DOHH2 (cell line): ENCODE measurements around the gene KBTBD2.

ENCODE experiments used
- H3F3A ChIP-seq: fragments of 200-600 bp; sonication (generic), shearing (Covaris generic); 2 replicates; pipeline ENCODE4 v1.6.0; 2016; ENCODE audit warnings: antibody characterized with exemption, mild to moderate bottlenecking; ENCODE audit not compliant: control insufficient read depth, insufficient read depth
- H3K27ac ChIP-seq: fragments of 200-600 bp; sonication (generic); 2 replicates; pipeline ENCODE4 v1.5.1; 2014; ENCODE audit warnings: low read depth, mild to moderate bottlenecking, low read length, moderate library complexity
- H3K27me3 ChIP-seq: fragments of 200-600 bp; sonication (generic); 2 replicates; pipeline ENCODE4 v1.6.1; 2014; ENCODE audit warnings: mild to moderate bottlenecking, low read length, mixed read lengths; ENCODE audit not compliant: control insufficient read depth
- H3K36me3 ChIP-seq: fragments of 200-600 bp; sonication (generic); 2 replicates; pipeline ENCODE4 v1.6.1; 2014; ENCODE audit warnings: mild to moderate bottlenecking, low read length, moderate library complexity, mixed read lengths; ENCODE audit not compliant: control insufficient read depth
- H3K4me1 ChIP-seq: fragments of 200-600 bp; sonication (generic); 2 replicates; pipeline ENCODE4 v1.6.1; 2014; ENCODE audit warnings: mild to moderate bottlenecking, low read length, mixed read lengths; ENCODE audit not compliant: control insufficient read depth
- H3K4me2 ChIP-seq: fragments of 200-600 bp; sonication (generic); 2 replicates; pipeline ENCODE4 v1.6.0; 2014; ENCODE audit warnings: mild to moderate bottlenecking, low read length, moderate library complexity
- H3K4me3 ChIP-seq: fragments of 200-600 bp; sonication (generic); 2 replicates; pipeline ENCODE4 v1.5.1; 2014; ENCODE audit warnings: mild to moderate bottlenecking, low read length, mixed read lengths
- H3K79me2 ChIP-seq: fragments of 200-600 bp; sonication (generic); 2 replicates; pipeline ENCODE4 v1.6.1; 2014; ENCODE audit warnings: mild to moderate bottlenecking, low read length, mixed read lengths; ENCODE audit not compliant: control insufficient read depth
- H3K9me2 ChIP-seq: fragments of 200-600 bp; sonication (generic); replicated peaks from 2 replicates; pipeline ENCODE4 v1.6.1; 2014; ENCODE audit warnings: mild to moderate bottlenecking, low read length, mixed read lengths; ENCODE audit not compliant: control insufficient read depth
- H3K9me3 ChIP-seq: fragments of 200-600 bp; sonication (generic); 2 replicates; pipeline ENCODE4 v1.6.1; 2014; ENCODE audit warnings: antibody characterized with exemption, low read length, mixed read lengths; ENCODE audit not compliant: control insufficient read depth, insufficient read depth
- H4K20me1 ChIP-seq: fragments of 200-600 bp; sonication (generic); 2 replicates; pipeline ENCODE4 v1.6.0; 2014; ENCODE audit warnings: low read depth, mild to moderate bottlenecking, antibody characterized with exemption, low read length, moderate library complexity; ENCODE audit not compliant: control insufficient read depth, insufficient read depth
- EZH2phosphoT487 ChIP-seq: fragments of 200-600 bp; sonication (generic); IDR thresholded peaks from 2 replicates; pipeline ENCODE4 v1.6.1; 2017; ENCODE audit warnings: borderline replicate concordance, mild to moderate bottlenecking, antibody characterized with exemption, low read length, moderate library complexity, mixed read lengths
- TF ChIP-seq, protein P1 (sequence below): fragments of 200-600 bp; sonication (generic); IDR thresholded peaks from one replicate; pipeline ENCODE4 v1.5.1; 2014; ENCODE audit warnings: antibody characterized with exemption, mild to moderate bottlenecking, low read depth, low read length; ENCODE audit not compliant: poor library complexity, severe bottlenecking

The KBTBD2 gene

DNA sequence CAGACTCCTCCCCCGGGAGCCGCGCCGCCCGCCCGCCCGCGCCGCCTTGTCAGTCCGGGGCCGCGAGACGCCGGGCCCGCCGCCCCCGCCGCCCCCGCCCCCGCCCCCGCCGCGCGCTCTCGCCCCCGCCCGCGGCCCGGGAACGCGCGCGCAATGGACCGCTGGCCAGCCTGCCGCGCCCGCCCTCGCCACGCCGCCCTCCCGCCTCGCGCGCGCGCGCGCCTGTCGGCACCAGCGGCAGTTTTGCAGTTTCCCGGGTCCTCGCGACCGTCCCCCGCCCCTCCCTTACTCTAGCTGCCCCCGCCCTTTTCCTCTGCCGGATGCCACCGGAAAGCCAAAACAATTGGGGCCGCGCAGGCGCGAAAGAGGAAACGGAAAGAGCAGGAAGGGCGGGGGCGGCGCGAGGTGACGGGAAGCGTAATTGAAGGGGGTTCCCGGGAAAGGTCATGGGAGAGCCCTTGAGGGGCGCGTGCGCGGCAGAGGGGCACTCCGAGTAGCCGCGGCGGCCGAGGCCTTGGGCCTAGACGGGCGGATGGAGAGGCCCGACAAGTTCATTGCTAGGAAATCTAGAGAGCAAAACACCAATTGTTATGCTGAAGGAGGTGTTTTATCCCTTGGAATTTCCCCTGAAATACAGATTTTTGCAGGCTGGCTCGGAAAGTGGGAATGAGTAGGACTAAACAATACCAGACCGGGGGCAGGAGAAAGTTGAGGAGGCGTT is 400 bp upstream of the KBTBD2 start:
- H3K4me2 ChIP-seq: peak overlapping the region; percentile 93
- no peak for TF ChIP-seq EZH2phosphoT487
- TF ChIP-seq, protein P1, sequence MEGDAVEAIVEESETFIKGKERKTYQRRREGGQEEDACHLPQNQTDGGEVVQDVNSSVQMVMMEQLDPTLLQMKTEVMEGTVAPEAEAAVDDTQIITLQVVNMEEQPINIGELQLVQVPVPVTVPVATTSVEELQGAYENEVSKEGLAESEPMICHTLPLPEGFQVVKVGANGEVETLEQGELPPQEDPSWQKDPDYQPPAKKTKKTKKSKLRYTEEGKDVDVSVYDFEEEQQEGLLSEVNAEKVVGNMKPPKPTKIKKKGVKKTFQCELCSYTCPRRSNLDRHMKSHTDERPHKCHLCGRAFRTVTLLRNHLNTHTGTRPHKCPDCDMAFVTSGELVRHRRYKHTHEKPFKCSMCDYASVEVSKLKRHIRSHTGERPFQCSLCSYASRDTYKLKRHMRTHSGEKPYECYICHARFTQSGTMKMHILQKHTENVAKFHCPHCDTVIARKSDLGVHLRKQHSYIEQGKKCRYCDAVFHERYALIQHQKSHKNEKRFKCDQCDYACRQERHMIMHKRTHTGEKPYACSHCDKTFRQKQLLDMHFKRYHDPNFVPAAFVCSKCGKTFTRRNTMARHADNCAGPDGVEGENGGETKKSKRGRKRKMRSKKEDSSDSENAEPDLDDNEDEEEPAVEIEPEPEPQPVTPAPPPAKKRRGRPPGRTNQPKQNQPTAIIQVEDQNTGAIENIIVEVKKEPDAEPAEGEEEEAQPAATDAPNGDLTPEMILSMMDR: no peak
- H3K79me2 ChIP-seq: peaks cover 41% of the 10 kb centered on the region
- H3K9me3 ChIP-seq: no peaks in the 10 kb centered on the region
- H3K27ac ChIP-seq: peak overlapping the region; percentile 90
- peaks cover 13% of the 10 kb centered on the region for H3F3A ChIP-seq
- peaks cover 30% of the 10 kb centered on the region for H4K20me1 ChIP-seq
- peaks cover 27% of the 10 kb centered on the region for H3K36me3 ChIP-seq
- H3K4me1 ChIP-seq: peaks cover 41% of the 10 kb centered on the region
- peak overlapping the region; percentile 92 for H3K4me3 ChIP-seq
- H3K9me2 ChIP-seq: no peaks in the 10 kb centered on the region
- H3K27me3 ChIP-seq: 0 out of 2 replicates have a peak, but pooled peaks cover 2% of the 10 kb centered on the region

DNA sequence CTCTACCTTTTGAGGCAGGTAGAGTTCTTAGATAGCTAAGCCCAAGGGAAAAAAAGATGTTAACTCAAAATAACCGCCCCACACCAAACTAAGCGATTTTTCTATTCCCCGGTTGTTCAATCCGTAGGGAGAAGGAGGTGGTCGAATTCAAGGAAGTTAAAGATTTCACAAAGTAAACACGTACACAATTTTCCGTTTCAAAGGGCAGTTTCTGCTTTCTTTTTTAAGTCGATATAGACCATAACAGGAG is 842 bp downstream of the KBTBD2 start:
- Histone ChIP-seq H3K27ac (peak overlapping the region; percentile 90), H3K9me3 (no peaks in the 10 kb centered on the region), H3K27me3 (no peaks in the 10 kb centered on the region), H3K4me1 (peaks cover 41% of the 10 kb centered on the region), H3F3A (peaks cover 13% of the 10 kb centered on the region), H3K4me3 (peak overlapping the region; percentile 92), H3K9me2 (no peaks in the 10 kb centered on the region), H3K4me2 (peak overlapping the region; percentile 93), H3K36me3 (peaks cover 28% of the 10 kb centered on the region), H3K79me2 (peaks cover 53% of the 10 kb centered on the region), H4K20me1 (peaks cover 37% of the 10 kb centered on the region)
- TF ChIP-seq EZH2phosphoT487: no peak
- TF ChIP-seq, protein P1: no peak

GRCh38 chr7:32890010-32890792 is 1.4 kb downstream of the KBTBD2 start:
- TF ChIP-seq, protein P1: no peak
- no peak for TF ChIP-seq EZH2phosphoT487
- peaks cover 13% of the 10 kb centered on the region for H3F3A ChIP-seq
- no peaks in the 10 kb centered on the region for H3K9me3 ChIP-seq
- H3K36me3 ChIP-seq: peaks cover 32% of the 10 kb centered on the region
- H3K9me2 ChIP-seq: no peaks in the 10 kb centered on the region
- H3K4me3 ChIP-seq: peak overlapping the region; percentile 92
- peaks cover 37% of the 10 kb centered on the region for H4K20me1 ChIP-seq
- peaks cover 41% of the 10 kb centered on the region for H3K4me1 ChIP-seq
- H3K4me2 ChIP-seq: peak overlapping the region; percentile 93
- H3K79me2 ChIP-seq: peaks cover 58% of the 10 kb centered on the region
- no peaks in the 10 kb centered on the region for H3K27me3 ChIP-seq
- H3K27ac ChIP-seq: peak overlapping the region; percentile 90
